Left ventricle myocardium inferior (tissue), 1 donor: Measurements from ENCODE around the gene ZNF442. TPM values are rescaled to one million over a fixed set of nuclear protein-coding genes. Genes with fewer than 3 reads are reported as not detected.
"Not testable (repeated sequence)": the region's sequence is repeated elsewhere in the genome, so short reads cannot be mapped to it uniquely, and the experiment has no call there.

Experiments used
- DNase-seq: peaks from one replicate; pipeline ENCODE4 v3.0.0-alpha.2; 2020
- H3K27ac ChIP-seq: fragments of 200-600 bp; replicated peaks from 2 replicates; pipeline ENCODE4 v1.8.0; 2021
- H3K27me3 ChIP-seq: fragments of 200-600 bp; 2 replicates; pipeline ENCODE4 v1.8.0; 2021; ENCODE audit warnings: low read depth
- H3K36me3 ChIP-seq: fragments of 200-600 bp; 2 replicates; pipeline ENCODE4 v1.8.0; 2021
- H3K4me1 ChIP-seq: fragments of 200-600 bp; 2 replicates; pipeline ENCODE4 v1.8.0; 2021
- H3K4me3 ChIP-seq: fragments of 200-600 bp; 2 replicates; pipeline ENCODE4 v1.8.0; 2021; ENCODE audit warnings: mild to moderate bottlenecking, moderate library complexity
- H3K9me3 ChIP-seq: fragments of 200-600 bp; replicated peaks from 2 replicates; pipeline ENCODE4 v1.8.0; 2021
- CTCF ChIP-seq: fragments of 200-600 bp; IDR thresholded peaks from 2 replicates; pipeline ENCODE4 v1.8.0; 2021; ENCODE audit warnings: antibody characterized with exemption, mild to moderate bottlenecking, borderline replicate concordance
- intact Hi-C: fragments of 100-400 bp; cut with micrococcal nuclease; formaldehyde crosslinking; loops from one replicate; pipeline ENCODE4 v1.11.0; 2022
- long read RNA-seq: library from polyadenylated mRNA; unstranded; transcript quantifications from one replicate; pipeline ENCODE4 v2.0.0, GENCODE V29; 2021
- total RNA-seq: library from RNA; stranded (reverse); fragmentation: NEBNext Ultra II Directional; extraction: Animal tissue kit (Norgen Biotek cat#: 25700); gene quantifications from one replicate; pipeline ENCODE4 v1.2.1, GENCODE V29; 2021
- donor health status: DM: no; HTN: yes; CAD: no; lungs with severe emphysema.

The ZNF442 gene
- total RNA-seq: 3.4 TPM
- long read RNA-seq, partial matches to known transcripts: 0 of 2 reads
- long read RNA-seq, other reads (novel, unspliced or antisense): 1 of 2 reads

GRCh38 chr19:12365236-12366162, at the start of gene ZNF442:
ZNF442 (minus strand) TSS chr19:12365683; CDS start chr19:12363631, 2,052 bp downstream.
- Histone ChIP-seq H3K4me1 (peaks cover 27% of the 10 kb centered on the region), H3K4me3 (peak within 1 kb of the TSS; percentile 97), H3K27ac (peak within 1 kb of the TSS; percentile 93), H3K9me3 (no peaks in the 10 kb centered on the region), H3K36me3 (no peaks in the 10 kb centered on the region), H3K27me3 (no peaks in the 10 kb centered on the region)
- peak; percentile 83 for TF ChIP-seq CTCF
- intact Hi-C loops: no loop called here
- DNase-seq: peak; percentile 97

- Histone ChIP-seq H3K9me3 (peaks cover 8% of the 10 kb centered on the region), H3K4me3 (no peak overlapping the region), H3K27ac (no peak overlapping the region), H3K4me1 (no peaks in the 10 kb centered on the region), H3K36me3 (no peaks in the 10 kb centered on the region), H3K27me3 (no peaks in the 10 kb centered on the region)
- intact Hi-C loops: no loop called here
- DNase-seq: no peak
- no peak for TF ChIP-seq CTCF
Measured at GRCh38 chr19:12411893-12412292, 46.4 kb upstream of the ZNF442 start.

GRCh38 chr19:12400633-12401502, 35.4 kb upstream of the ZNF442 start, which contains the start of gene ZNF799:
ZNF799 (minus strand) TSS chr19:12401271; CDS start chr19:12401070, 201 bp downstream.
- peak; percentile 99 for DNase-seq
- intact Hi-C loops: no loop called here
- Histone ChIP-seq H3K27ac (peak within 1 kb of the TSS; percentile 90), H3K9me3 (no peaks in the 10 kb centered on the region), H3K36me3 (no peaks in the 10 kb centered on the region), H3K4me1 (peaks cover 20% of the 10 kb centered on the region), H3K4me3 (peak within 1 kb of the TSS; percentile 74), H3K27me3 (no peaks in the 10 kb centered on the region)
- peak; percentile 20 for TF ChIP-seq CTCF

- peak overlapping the region; percentile 74 for H3K4me3 ChIP-seq
- DNase-seq, intact Hi-C loops, H3K27me3 ChIP-seq, H3K9me3 ChIP-seq, H3K36me3 ChIP-seq: not testable (repeated sequence)
- H3K27ac ChIP-seq: peak overlapping the region; percentile 90
- H3K4me1 ChIP-seq: peaks cover 20% of the 10 kb centered on the region
Measured at GRCh38 chr19:12399901-12400632, 34.6 kb upstream of the ZNF442 start.

- H3K4me3 ChIP-seq, H3K27ac ChIP-seq, DNase-seq, H3K4me1 ChIP-seq, H3K27me3 ChIP-seq, intact Hi-C loops: not testable (repeated sequence)
- Histone ChIP-seq H3K36me3 (peaks cover 52% of the 10 kb centered on the region), H3K9me3 (peaks cover 32% of the 10 kb centered on the region)
Measured at GRCh38 chr19:12391148-12391547, 25.7 kb upstream of the ZNF442 start.

- Histone ChIP-seq H3K36me3 (peaks cover 65% of the 10 kb centered on the region), H3K9me3 (peaks cover 29% of the 10 kb centered on the region)
- H3K27ac ChIP-seq, H3K4me3 ChIP-seq, intact Hi-C loops, H3K27me3 ChIP-seq, H3K4me1 ChIP-seq, DNase-seq: not testable (repeated sequence)
Measured at GRCh38 chr19:12386365-12386764, 20.9 kb upstream of the ZNF442 start.
